RKO (cell line): ENCODE measurements around the gene DUSP22.

Source experiments
- DNase-seq: peaks from one replicate; pipeline ENCODE4 v3.0.0-alpha.2; 2016; ENCODE audit warnings: low spot score

DUSP22 gene

DNA sequence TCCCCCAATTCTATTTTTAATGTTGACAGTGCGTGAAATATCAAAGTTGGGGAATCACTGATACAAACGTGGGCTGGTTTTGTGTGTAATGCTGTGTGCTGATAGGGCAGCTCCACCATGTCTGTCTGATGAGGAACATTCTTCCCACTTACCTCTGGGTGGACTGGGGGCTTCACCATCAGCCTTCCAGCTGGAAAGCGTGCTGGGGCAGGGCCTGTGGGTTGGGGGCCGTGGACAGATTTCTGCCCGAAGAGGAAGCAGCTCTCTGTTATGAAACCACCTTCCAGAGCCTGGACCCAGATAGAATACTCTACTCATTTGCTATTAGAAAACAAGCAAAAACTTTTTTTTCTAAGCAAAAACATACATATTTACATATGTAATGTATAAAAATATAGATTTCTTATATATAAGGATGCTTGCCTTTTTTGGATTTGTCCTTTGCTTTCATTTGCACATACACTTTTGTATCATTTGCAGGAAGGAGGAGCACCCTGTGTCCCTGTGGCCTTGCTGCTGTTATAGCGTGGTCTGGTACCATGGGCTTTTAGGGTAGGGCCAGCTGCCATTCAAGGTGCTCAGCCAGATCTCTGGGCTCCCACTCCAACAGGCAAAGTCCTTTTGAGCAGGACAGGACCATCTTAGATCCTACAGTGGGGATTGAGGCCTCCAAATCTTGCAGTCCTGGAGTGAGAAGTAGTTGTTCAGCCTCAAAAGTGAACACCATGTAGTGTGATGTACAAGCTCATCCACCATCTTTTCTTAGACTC is 48.1 kb downstream of the DUSP22 start:
- DNase-seq, result no peak

DNA sequence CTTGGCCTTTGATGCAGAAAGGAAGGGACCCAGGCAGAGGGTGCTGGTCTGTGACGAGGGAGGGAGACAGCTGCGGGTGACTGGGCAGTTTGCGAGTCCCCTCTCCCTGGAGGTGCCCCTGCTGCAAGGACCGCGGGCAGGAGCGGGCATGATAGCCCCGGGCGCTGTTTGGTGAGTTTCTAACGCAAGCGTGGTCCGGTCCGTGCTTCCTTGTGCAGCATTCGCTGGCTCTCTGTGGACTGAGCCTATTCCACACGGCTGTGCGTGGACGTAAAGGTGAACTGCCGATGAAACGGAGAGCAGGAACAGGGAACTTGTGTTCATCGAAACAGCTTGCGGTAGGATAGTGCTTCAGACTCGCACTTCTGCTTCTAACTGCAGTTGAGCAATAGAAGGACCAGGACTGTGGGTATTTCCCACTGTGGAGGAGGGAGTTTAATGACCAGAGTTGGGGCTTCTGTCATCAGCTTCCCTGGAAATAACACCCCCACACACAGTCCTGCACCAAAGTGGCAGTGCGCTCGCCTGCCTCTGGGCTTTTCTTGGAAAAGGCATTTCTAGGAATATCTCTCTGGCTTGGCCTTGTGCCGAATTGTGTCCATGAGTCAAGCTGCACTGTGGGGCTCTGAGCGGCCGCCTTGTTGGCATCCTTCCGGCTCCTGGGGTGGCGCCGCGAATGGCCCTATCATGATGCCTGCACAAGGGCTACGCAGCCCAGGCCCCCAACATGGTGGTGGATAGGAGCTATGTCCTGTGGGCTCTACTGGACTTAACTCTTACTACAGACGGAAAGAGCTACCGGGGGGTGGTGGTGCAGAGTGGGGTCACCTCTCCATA is 48.9 kb downstream of the DUSP22 start:
- no peak for DNase-seq

DNA sequence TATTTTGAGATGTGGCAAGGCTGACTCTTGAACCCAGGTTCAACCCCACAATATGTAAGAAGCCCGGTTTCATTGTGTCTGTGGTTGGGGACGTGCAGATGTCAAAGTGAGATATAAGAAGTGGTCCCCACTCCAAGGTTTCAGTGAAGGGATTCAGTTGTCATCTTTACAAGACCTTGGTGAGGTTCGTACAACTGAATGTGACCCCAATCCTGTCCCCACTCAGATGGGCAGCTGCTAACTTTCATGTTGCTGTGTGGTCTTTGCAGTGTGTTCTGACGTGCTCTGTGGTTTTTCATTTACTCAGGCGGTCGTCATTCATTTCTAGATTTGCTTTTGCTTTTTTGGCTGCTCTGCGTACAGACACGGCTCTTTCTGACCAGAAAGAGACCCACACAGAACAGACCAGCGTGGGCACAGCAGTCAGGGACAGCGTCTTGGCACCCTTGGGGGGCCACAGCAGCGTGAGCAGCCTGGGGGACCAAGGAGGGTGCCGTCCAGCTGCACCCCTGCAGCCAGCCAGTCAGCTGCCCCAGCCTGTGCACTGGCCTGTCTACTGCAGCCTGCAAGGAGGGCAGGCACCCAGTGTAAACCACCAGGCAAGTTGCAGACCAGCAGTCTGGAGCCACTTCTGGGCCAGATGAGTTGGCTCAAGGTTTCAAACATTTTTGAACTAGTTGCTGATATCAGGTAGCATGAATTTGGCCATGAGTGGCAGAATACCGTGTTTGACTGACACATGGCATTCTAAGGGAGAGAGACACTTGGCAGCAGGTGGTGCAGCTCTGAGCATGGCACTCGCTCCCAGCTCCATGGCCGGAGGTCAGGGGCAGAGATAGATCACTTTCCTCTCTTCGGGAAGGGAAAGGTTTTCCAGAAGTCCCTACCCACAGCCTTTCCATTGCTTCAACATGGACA is 49.9 kb downstream of the DUSP22 start:
- no peak for DNase-seq

DNA sequence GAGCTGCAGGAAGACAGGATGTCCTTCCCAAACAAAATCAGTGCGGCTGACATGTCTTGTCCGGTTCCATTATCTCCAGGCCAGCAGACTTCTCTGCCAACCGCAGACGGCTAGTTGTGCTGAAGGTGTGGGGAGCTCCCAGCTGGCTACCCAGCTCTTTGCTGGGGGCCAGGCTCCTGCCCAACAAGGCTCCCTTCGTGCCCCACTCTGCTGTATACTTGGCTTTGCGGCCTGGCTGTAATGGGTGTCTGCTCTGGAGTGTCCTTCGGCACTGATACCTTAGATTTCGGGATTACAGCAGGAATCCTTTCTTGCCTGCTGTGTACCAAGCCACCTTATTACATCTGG is 50.5 kb downstream of the DUSP22 start:
- no peak for DNase-seq

DNA sequence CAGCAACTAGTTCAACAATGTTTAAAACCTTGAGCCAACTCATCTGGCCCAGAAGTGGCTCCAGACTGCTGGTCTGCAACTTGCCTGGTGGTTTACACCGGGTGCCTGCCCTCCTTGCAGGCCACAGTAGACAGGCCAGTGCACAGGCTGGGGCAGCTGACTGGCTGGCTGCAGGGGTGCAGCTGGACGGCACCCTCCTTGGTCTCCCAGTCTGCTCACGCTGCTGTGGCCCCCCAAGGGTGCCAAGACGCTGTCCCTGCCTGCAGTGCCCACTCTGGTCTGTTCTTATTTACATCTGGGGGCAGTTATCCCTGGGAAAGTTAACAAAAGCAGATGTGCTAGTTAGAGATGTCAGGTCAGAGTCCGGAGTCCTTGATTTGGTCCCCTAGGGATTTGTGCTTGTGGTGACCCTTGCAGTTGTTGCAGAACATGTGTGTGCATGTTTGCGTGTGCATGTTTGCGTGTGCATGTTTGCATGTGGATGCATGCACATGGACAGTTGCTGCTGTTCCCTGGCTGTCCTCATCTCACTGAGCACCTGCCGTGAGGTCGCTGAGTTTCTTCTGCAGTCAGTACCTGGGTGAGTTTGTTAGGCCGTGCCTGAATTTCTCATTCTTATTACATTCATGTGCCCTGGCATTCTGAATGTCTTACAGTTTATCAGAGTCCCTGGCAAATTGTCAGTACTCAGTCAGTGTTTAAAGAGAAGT is 51.1 kb downstream of the DUSP22 start:
- DNase-seq, result no peak

DNA sequence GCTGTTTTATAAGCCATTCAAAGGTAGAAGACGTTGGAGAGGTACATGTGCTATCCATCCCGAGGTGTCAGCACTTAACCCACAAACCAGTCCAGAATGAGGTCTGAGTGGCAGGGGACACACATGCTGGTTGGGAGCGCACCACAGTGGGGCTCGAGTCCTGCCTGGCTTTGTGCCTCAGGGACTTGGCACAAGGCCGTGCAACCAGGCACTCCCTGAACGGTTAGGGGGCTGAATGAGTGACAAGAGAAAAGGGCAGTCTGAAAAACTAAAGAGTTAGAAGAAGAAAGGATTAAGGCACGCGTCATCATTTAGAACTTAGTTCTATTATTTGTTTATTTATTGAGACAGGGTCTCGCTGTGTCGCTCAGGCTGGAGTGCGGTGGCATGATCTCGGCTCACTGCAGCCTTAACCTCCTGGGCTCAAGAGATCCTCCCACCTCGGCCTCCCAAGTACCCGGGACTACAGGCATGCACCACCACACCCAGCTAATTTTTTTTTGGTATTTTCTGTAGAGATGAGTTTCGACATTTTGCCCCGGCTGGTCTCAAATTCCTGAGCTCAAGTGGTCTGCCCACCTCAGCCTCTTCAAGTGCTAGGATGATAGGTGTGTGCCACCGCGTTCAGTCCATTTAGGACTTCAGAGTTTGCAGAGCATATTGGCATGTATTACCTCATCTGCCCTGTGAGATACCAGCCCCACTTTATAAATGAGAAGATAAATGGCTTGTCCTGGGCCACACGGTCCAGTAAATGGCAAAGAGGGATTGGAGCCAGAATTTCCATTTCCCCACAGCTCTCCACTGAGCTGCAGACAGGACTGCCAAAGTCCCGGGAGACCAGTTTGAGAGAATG is 51.9 kb downstream of the DUSP22 start:
- DNase-seq, result no peak

DNA sequence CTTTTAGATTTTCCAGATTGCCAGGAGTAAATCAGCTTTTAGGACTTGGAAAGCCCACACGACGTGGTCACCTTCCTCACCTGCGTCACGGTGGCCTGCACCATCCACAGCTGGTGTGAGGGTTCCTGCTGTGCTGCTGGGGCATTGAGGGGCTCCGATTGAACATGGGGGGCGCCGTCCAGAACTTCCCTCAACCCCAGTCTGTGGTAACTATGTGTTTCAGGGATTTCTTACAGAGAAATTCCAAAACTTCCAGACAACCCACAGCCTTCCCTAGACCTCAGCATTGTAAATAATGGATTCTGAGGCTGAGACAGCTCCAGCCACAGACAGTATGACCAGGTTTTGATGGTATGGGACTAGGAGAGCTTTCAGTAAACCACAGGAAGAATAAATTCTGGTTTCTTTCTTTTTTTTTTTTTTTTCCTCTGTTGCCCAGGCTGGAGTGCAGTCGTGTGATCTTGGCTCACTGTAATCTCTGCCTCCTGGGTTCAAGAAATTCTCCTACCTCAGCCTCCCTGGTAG is 52.6 kb downstream of the DUSP22 start:
- DNase-seq, result no peak

DNA sequence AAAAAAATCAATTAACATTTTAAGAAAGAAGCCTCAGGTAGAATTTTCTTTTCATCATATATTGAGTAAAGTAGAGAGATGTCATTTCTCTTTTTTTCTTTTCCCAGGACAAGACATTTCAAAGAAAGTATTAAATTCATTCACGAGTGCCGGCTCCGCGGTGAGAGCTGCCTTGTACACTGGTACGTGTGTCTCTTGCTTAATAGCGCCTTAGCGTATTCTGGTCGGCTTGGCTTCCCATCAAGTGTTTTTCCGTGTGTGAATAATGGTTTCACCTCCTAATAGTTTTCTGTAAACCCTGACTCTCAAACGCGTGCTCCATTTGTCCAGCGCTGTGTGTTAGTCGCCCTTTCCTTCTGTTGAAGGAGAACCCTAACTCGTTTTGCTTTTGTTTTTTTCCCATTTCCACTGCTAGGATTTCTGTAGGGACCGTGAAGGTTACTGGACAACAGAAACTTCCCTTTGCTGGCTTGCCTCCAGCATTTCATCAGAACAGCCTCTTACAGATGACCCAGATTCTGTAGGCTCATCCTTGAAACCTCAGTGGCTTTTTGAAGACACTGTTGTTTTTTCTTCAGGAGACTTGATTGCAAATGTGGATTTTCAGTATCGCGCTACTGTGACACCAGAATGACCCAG is 53.6 kb downstream of the DUSP22 start:
- no peak for DNase-seq

DNA sequence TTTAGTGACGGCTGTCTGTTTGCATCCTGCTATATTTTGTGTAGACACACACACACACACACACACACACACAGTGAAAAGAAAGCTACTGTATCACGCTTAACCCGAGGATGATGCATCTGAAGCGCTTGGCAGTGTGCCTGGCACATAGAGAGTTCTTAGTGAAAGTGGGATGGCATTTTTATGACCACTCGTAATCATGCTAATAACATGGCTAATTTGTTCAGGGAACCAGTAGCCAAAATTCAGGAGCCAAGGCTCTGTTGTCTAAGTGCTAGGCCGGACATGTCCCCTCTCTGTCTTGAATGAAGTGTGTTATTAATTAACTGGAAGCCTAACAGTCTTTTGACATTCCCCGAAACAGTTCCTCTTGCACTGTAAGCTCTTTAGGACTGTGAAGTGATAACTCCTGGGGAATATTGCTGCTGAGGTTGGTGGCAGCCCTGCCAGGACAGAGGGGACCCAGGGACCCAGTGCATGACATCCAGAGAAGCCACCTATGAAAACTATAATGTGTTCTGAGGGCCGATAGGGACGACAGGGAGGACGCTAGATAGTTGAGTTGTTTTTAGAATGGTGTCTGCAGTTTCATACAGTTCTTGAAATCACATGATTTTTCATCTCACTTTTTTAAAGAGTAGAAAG is 54.2 kb downstream of the DUSP22 start:
- no peak for DNase-seq

DNA sequence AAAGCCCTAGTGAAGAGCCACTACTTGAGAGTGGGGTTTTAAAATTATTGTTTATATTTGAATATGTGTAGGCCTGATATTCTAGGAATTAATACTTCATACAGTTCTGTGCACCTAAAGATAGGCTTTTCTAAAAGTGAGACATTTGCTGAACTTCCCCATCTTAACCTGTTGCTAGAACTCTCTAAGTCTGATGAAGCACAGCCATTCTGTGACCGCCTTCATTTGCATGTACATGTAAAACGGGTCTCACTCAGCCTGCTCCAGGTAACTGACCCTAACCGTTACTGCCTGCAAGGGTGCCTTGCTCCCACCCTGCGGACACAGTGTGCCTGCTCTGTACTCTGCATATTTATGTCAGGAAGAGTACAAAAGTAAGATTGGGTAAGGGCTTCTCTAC is 54.9 kb downstream of the DUSP22 start:
- no peak for DNase-seq

DNA sequence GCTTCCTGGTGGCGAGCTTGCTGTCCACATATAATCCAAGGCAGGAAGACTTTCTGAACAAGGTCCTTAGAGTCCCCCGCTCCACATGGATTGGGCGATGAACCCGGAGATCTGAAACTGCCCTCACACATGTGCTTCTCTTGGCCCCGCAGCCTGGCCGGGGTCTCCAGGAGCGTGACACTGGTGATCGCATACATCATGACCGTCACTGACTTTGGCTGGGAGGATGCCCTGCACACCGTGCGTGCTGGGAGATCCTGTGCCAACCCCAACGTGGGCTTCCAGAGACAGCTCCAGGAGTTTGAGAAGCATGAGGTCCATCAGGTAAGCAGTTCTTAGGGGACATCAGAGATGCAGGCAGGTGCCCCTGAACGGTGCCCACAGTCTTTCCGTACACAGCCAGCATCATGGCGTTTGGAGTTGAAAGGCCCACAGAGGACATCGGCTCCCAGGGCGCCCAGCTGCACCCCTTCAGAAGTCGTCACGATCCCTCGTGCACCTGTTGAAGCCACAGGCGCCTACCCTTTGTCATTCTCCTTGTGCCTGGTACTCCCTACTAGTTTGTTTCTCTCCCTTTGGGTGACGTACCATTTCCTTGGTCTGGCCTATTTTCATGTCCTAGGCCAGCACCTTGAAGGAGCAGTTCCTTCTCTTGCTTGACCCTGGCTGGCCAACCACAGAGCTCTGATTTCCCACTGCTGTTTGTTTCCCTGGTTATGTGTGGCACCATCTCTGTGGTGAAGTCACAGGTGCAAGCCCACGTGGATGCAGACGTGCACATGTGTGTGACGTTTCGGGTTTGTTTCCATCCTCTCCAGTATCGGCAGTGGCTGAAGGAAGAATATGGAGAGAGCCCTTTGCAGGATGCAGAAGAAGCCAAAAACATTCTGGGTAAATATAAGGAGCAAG is 55.9 kb downstream of the DUSP22 start:
- DNase-seq, result no peak

DNA sequence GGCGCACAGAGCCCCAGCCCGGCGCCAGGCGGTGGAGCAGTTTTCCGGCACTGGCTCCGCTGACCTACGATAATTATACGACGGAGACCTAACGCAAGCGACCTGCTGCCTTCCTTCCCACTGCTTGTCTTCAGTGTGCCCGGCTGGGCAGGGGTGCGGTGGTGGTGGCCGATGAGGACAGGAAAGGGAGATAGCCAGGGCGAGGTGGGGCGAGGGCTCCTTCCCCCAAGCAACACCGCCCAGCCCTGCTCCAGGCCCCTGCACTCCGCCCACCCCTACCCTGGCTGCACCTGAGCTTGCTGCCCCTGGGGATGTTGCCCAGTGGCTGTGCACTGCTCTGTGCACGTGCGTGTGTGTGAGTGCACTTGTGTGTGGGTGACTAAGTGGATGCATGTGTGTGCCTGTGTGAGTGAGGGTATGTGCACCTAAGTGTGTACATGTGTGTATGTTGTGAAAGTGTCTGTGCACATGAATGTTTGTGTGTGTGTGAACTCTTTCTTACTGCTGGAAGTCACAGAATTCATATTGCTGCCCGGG is 56.6 kb downstream of the DUSP22 start:
- no peak for DNase-seq

DNA sequence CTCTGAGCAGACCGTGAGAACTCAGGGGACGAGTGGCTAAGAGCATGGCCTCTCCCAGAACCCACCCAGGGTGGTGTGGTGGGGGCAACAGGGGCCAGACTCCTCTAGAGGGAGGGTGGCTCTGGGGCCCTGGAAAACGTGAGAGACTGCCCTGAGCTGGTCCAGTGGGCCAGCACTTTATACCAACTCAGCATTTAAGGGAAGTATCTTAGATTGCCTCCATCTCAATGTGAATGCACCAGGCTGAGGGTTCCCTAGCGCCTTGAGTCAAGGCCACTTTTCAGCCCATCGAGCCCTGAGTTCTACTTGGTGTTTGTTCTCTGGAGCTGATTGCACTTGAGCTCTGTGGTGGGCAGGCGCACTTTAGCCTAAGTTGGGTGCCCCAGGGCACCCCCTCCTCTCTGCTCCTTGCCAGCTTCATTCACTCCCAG is 57.2 kb downstream of the DUSP22 start:
- no peak for DNase-seq

DNA sequence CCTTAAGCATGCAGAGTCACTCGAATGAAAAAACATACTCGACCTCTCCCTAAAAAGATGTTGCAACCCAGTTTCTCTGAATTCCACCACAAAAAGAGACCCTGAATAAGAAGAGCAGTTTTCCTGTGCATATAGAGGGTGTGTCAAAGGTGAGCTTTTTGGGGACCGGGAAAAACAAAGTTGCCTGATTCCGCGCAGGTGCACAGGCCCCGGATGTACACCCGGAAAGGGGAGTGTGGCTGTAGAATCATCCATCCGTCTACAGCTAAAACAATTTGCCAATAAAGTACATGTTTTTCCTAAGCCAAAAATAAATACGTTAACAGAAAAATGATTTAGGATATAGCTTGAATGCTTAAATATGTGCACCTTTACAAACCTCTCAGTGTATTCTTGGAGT is 58.1 kb downstream of the DUSP22 start:
- no peak for DNase-seq

DNA sequence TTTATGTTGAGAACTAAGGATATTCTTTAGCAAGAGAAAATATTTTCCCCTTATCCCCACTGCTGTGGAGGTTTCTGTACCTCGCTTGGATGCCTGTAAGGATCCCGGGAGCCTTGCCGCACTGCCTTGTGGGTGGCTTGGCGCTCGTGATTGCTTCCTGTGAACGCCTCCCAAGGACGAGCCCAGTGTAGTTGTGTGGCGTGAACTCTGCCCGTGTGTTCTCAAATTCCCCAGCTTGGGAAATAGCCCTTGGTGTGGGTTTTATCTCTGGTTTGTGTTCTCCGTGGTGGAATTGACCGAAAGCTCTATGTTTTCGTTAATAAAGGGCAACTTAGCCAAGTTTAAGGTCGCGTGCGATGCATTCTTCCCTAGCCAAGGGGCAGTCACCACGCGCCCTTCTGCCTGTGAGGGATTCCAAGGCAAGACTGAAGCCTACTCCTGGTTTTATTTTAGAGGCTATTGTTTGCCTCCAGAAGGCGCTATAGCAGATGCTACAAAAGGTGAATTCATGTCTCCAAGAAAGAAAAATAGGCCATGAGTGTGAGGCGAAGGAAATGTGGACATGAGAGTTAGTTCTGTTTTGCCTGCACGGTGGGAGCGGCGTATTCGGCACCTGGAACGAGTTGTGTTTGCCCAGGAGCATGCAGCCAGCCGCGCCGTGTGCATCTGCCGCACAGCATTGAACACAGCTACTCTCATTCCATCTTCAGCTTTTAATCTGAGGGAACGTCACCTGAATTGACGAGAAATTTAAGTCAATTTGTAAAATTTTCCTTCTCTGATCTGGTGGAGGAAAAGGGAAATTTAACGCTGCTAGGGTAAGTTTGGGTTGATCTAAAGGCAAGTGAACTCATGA is 59.0 kb downstream of the DUSP22 start:
- no peak for DNase-seq

DNA sequence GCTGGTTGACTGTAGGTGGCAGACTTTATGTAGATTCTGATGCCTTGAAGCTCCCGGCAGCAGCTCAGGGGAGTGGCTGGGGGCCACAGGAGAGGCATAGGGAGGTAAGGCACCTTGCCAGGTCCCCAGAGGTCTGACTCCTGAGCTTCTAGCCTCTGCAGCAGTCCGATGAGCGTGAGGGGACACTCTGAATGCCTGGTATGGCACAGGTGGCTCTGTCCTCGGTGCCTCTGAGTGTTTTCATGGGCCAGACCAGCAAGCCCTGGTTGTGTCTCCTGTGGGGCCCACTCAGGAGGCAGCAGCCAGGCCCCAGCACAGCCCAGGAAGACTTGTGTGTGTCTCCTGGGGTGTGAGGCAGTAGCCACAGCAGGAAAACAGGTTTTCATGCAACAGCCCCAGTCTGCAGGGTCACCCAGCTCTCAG is 59.6 kb downstream of the DUSP22 start:
- DNase-seq, result no peak

DNA sequence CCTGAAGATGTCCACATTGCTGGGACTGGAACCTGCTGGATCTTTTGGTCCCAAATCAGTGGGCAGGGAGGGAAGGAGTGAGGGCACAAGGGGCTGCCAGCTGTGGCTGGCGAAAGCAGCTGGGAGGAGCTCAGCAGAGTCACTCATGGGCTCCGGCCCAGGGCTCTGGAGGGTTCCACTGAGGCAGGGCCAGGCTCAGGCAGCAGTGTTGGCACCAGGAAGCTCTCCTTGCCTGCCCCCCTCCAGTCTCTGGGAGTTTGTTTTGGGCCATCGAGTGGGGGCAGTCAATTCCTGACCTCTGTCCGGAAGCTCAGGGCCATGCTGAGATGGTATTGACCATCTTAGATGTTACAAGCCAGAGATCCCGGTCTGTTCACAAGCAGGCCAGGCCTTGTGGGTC is 60.2 kb downstream of the DUSP22 start:
- DNase-seq, result no peak
